H9 (cell line): ENCODE data around the gene AP3S2. TPM values are rescaled to one million over a fixed set of nuclear protein-coding genes. Genes with fewer than 3 reads are reported as not detected.

Source experiments
- DNase-seq: peaks from one replicate; pipeline ENCODE4 v3.0.0-alpha.2; 2017
- H2AFZ ChIP-seq: one replicate; pipeline ENCODE4 v1.6.1; 2013; ENCODE audit warnings: mild to moderate bottlenecking, low read length, control low read depth, moderate library complexity
- H2AK5ac ChIP-seq: 2 replicates; pipeline ENCODE4 v1.6.1; 2013; ENCODE audit warnings: low read length, control low read depth, mixed read lengths; ENCODE audit not compliant: insufficient read length
- H2BK120ac ChIP-seq: one replicate; pipeline ENCODE4 v1.6.1; 2013; ENCODE audit warnings: low read depth, mild to moderate bottlenecking, low read length, control low read depth, inconsistent platforms; ENCODE audit not compliant: poor library complexity, severe bottlenecking
- H2BK12ac ChIP-seq: 2 replicates; pipeline ENCODE4 v1.6.1; 2013; ENCODE audit warnings: low read length, control low read depth, mixed read lengths, low read depth; ENCODE audit not compliant: insufficient read length
- H2BK15ac ChIP-seq: 2 replicates; pipeline ENCODE4 v1.6.1; 2013; ENCODE audit warnings: low read depth, low read length, control low read depth
- H2BK20ac ChIP-seq: one replicate; pipeline ENCODE4 v1.6.1; 2013; ENCODE audit warnings: low read depth, mild to moderate bottlenecking, low read length, control low read depth, inconsistent platforms; ENCODE audit not compliant: poor library complexity, severe bottlenecking
- H2BK5ac ChIP-seq: 2 replicates; pipeline ENCODE4 v1.6.1; 2013; ENCODE audit warnings: low read length, control low read depth, mixed read lengths; ENCODE audit not compliant: insufficient read length
- H3K14ac ChIP-seq: 2 replicates; pipeline ENCODE4 v1.6.1; 2013; ENCODE audit warnings: low read length, control low read depth; ENCODE audit not compliant: insufficient read depth
- H3K18ac ChIP-seq: 2 replicates; pipeline ENCODE4 v1.6.1; 2013; ENCODE audit warnings: low read depth, mild to moderate bottlenecking, mixed read lengths, low read length, control low read depth; ENCODE audit not compliant: insufficient read length
- H3K23ac ChIP-seq: 2 replicates; pipeline ENCODE4 v1.6.1; 2013; ENCODE audit warnings: low read length, control low read depth, mixed read lengths, low read depth; ENCODE audit not compliant: insufficient read length
- H3K23me2 ChIP-seq: 2 replicates; pipeline ENCODE4 v1.6.1; 2013; ENCODE audit warnings: low read depth, mild to moderate bottlenecking, mixed read lengths, low read length, control low read depth; ENCODE audit not compliant: insufficient read length, poor library complexity, severe bottlenecking
- H3K27ac ChIP-seq: 2 replicates; pipeline ENCODE4 v1.5.1; 2013; ENCODE audit warnings: low read length, control low read depth, mixed read lengths, low read depth; ENCODE audit not compliant: insufficient read length
- H3K27me3 ChIP-seq: 2 replicates; pipeline ENCODE4 v1.6.1; 2013; ENCODE audit warnings: low read length, control low read depth, inconsistent platforms; ENCODE audit not compliant: insufficient read depth
- H3K4ac ChIP-seq: 2 replicates; pipeline ENCODE4 v1.6.1; 2013; ENCODE audit warnings: low read depth, mild to moderate bottlenecking, control low read depth, inconsistent platforms, low read length, moderate library complexity
- H3K4me1 ChIP-seq: 2 replicates; pipeline ENCODE4 v1.6.1; 2013; ENCODE audit warnings: low read length, control low read depth, inconsistent platforms; ENCODE audit not compliant: insufficient read depth
- H3K4me2 ChIP-seq: 2 replicates; pipeline ENCODE4 v1.6.1; 2013; ENCODE audit warnings: low read length, control low read depth, mixed read lengths; ENCODE audit not compliant: insufficient read length, insufficient read depth
- H3K56ac ChIP-seq: 2 replicates; pipeline ENCODE4 v1.6.1; 2013; ENCODE audit warnings: low read depth, mild to moderate bottlenecking, mixed read lengths, low read length, control low read depth; ENCODE audit not compliant: insufficient read length
- H3K79me1 ChIP-seq: 2 replicates; pipeline ENCODE4 v1.6.1; 2013; ENCODE audit warnings: low read depth, mild to moderate bottlenecking, moderate library complexity, low read length, control low read depth, inconsistent platforms; ENCODE audit not compliant: insufficient read depth, poor library complexity, severe bottlenecking
- H3K79me2 ChIP-seq: 2 replicates; pipeline ENCODE4 v1.6.1; 2013; ENCODE audit warnings: low read length, control low read depth, inconsistent platforms; ENCODE audit not compliant: insufficient read depth
- H3K9ac ChIP-seq: 2 replicates; pipeline ENCODE4 v1.6.1; 2013; ENCODE audit warnings: low read length, control low read depth, mixed read lengths; ENCODE audit not compliant: insufficient read length; ENCODE audit errors: extremely low read depth
- H3K9me3 ChIP-seq: one replicate; pipeline ENCODE4 v1.6.1; 2013; ENCODE audit warnings: low read depth, low read length, inconsistent platforms; ENCODE audit not compliant: control insufficient read depth
- H3T11ph ChIP-seq: one replicate; pipeline ENCODE4 v1.6.1; 2013; ENCODE audit warnings: mild to moderate bottlenecking, low read length, control low read depth, inconsistent platforms
- H4K20me1 ChIP-seq: one replicate; pipeline ENCODE4 v1.6.1; 2013; ENCODE audit not compliant: control insufficient read depth, insufficient read length, insufficient read depth
- H4K5ac ChIP-seq: 2 replicates; pipeline ENCODE4 v1.6.1; 2013; ENCODE audit warnings: low read depth, mild to moderate bottlenecking, mixed read lengths, low read length, control low read depth; ENCODE audit not compliant: insufficient read length
- H4K8ac ChIP-seq: replicated peaks from 2 replicates; pipeline ENCODE4 v1.6.1; 2013; ENCODE audit warnings: low read length, control low read depth, mixed read lengths, low read depth; ENCODE audit not compliant: insufficient read length
- H4K91ac ChIP-seq: 2 replicates; pipeline ENCODE4 v1.6.1; 2013; ENCODE audit warnings: low read depth, mild to moderate bottlenecking, moderate library complexity, mixed read lengths, low read length, control low read depth; ENCODE audit not compliant: insufficient read length
- H3K27ac Mint-ChIP-seq, 3 experiments: 2 replicates in 2 of 3; 3 replicates in 1 of 3; pipeline ENCODE4 v1.8.0; 2020 to 2021; ENCODE audit warnings: mixed read lengths in 3 of 3, mild to moderate bottlenecking in 1 of 3, moderate library complexity in 1 of 3
- H3K27me3 Mint-ChIP-seq: 2 replicates; pipeline ENCODE4 v1.8.0; 2021; ENCODE audit warnings: low read depth, mild to moderate bottlenecking, moderate library complexity, mixed read lengths
- H3K36me3 Mint-ChIP-seq, 3 experiments: 2 replicates in 2 of 3; 3 replicates in 1 of 3; pipeline ENCODE4 v1.8.0; 2020 to 2021; ENCODE audit warnings: low read depth in 3 of 3, mixed read lengths in 3 of 3; ENCODE audit not compliant: insufficient read depth in 1 of 3
- H3K4me1 Mint-ChIP-seq, 2 experiments: 2 replicates each; pipeline ENCODE4 v1.8.0; 2020; ENCODE audit warnings: mixed read lengths in 2 of 2
- H3K4me3 Mint-ChIP-seq, 2 experiments: 2 replicates in 1 of 2; 3 replicates in 1 of 2; pipeline ENCODE4 v1.8.0; 2020 to 2021; ENCODE audit warnings: mild to moderate bottlenecking in 2 of 2, mixed read lengths in 2 of 2, moderate library complexity in 1 of 2
- H3K9me3 Mint-ChIP-seq, 2 experiments: 2 replicates in 1 of 2; 3 replicates in 1 of 2; pipeline ENCODE4 v1.8.0; 2020; ENCODE audit warnings: mild to moderate bottlenecking in 2 of 2, mixed read lengths in 2 of 2, moderate library complexity in 1 of 2
- CTCF ChIP-seq: fragments of 200-600 bp; sonication (generic); conservative IDR thresholded peaks from 3 replicates; pipeline ENCODE4 v1.8.0; 2021; ENCODE audit warnings: antibody characterized with exemption, mild to moderate bottlenecking
- WGBS: extraction: QIAGEN DNeasy Blood & Tissue Kit; methylation state at CpG from one replicate; pipeline ENCODE4 v1.1.7; 2013; ENCODE audit warnings: missing lambda C conversion rate, low lambda C conversion rate, mixed read lengths; ENCODE audit not compliant: insufficient read length; ENCODE audit errors: extremely low coverage; 5-methylcytosine and 5-hydroxymethylcytosine counted together
- total RNA-seq: library from RNA; stranded (reverse); gene quantifications from 2 replicates; pipeline ENCODE4 v1.2.1, GENCODE V29; 2021

Gene AP3S2
- total RNA-seq, 1 experiment from 2014 or later = 33.9 TPM

DNA sequence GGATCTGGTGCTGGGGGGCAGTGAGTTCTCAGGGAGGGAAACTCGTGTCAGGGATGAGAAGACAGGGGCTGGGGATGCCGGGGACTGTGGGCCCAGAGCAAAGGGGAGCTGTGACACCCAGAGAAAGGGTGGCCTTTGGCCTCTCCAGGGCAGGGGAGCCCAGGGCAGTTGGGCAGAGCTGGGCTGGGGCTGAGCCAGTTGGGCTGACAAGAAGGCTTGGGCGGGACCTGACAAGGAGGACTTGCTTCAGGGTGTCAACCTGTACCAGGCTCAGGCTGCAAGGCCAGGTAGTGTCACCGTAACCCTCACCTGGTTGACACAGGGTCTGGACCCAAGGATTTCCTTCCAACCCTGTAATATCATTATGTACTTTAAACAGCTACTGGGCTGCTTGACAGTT is 66.0 kb downstream of the AP3S2 start:
- H2BK20ac ChIP-seq = no peak overlapping the region
- no peaks in the 10 kb centered on the region for H3K4me1 ChIP-seq
- no peak overlapping the region for H3K27ac ChIP-seq
- no peak overlapping the region for H3K56ac ChIP-seq
- H3K27me3 ChIP-seq = no peaks in the 10 kb centered on the region
- peaks cover 11 to 19% of the 10 kb centered on the region in 2 experiments; a peak in 3 of 4 replicates for H3K4me1 Mint-ChIP-seq
- H3K4me3 Mint-ChIP-seq = no peak overlapping the region
- H3K14ac ChIP-seq = no peak overlapping the region
- H2BK12ac ChIP-seq = no peak overlapping the region
- H4K5ac ChIP-seq = no peak overlapping the region
- H3K23me2 ChIP-seq = no peaks in the 10 kb centered on the region
- H2AK5ac ChIP-seq = no peak overlapping the region
- H2AFZ ChIP-seq = no peak overlapping the region
- H2BK120ac ChIP-seq = no peak overlapping the region
- H3K9me3 Mint-ChIP-seq = no peaks in the 10 kb centered on the region
- H3K4me2 ChIP-seq = no peak overlapping the region
- no peak overlapping the region for H3K18ac ChIP-seq
- H4K91ac ChIP-seq = no peak overlapping the region
- peaks cover 4% of the 10 kb centered on the region for H3K27me3 Mint-ChIP-seq
- DNase-seq = no peak
- no CpG with 5 or more reads among the region's 4 CpGs for WGBS
- H3K79me1 ChIP-seq = no peaks in the 10 kb centered on the region
- no peak overlapping the region for H3T11ph ChIP-seq
- no peaks in the 10 kb centered on the region for H4K20me1 ChIP-seq
- TF ChIP-seq CTCF = no peak
- no peaks in the 10 kb centered on the region for H3K79me2 ChIP-seq
- H3K9ac ChIP-seq = no peak overlapping the region
- no peak overlapping the region for H4K8ac ChIP-seq
- no peak overlapping the region for H3K23ac ChIP-seq
- H2BK15ac ChIP-seq = no peak overlapping the region
- H3K9me3 ChIP-seq = no peaks in the 10 kb centered on the region
- H2BK5ac ChIP-seq = no peak overlapping the region
- H3K27ac Mint-ChIP-seq = peak overlapping the region in 2 of 3 experiments; percentile 35 to 38; a peak in 2 of 7 replicates
- peaks cover 0 to 1% (median 0%) of the 10 kb centered on the region in 3 experiments; a peak in 1 of 7 replicates for H3K36me3 Mint-ChIP-seq
- no peak overlapping the region for H3K4ac ChIP-seq
